Aorta (tissue), 5 donors: ENCODE results near the gene FHIT. TPM values are rescaled to one million over a fixed set of nuclear protein-coding genes. Genes with fewer than 3 reads are reported as not detected.

Experiments used
- ATAC-seq: fragments of 200-7000 bp; cut with Tn5 transposase; one replicate; pipeline ENCODE4 v1.9.1; 2022; ENCODE audit warnings: moderate library complexity; ENCODE audit not compliant: low FRiP score
- DNase-seq, 2 donors: peaks; one replicate each; pipeline ENCODE4 v3.0.0-alpha.2; 2020
- H3K27ac ChIP-seq, 2 donors: one replicate each; pipeline ENCODE4 v1.5.1; 2013; ENCODE audit warnings: low read length in 2 of 2, mild to moderate bottlenecking in 2 of 2, moderate library complexity in 2 of 2, control low read depth in 1 of 2, inconsistent platforms in 1 of 2, low read depth in 1 of 2
- H3K27me3 ChIP-seq, 2 donors: one replicate each; pipeline ENCODE4 v1.6.1; 2013; ENCODE audit warnings: control low read depth in 1 of 2, low read length in 1 of 2, mild to moderate bottlenecking in 1 of 2, moderate library complexity in 1 of 2; ENCODE audit not compliant: insufficient read depth in 2 of 2, control insufficient read depth in 1 of 2
- H3K36me3 ChIP-seq, 2 donors: one replicate each; pipeline ENCODE4 v1.6.1; 2013; ENCODE audit warnings: control low read depth in 1 of 2, low read length in 1 of 2, mild to moderate bottlenecking in 1 of 2; ENCODE audit not compliant: insufficient read depth in 2 of 2, control insufficient read depth in 1 of 2
- H3K4me1 ChIP-seq, 2 donors: one replicate each; pipeline ENCODE4 v1.6.1; 2013; ENCODE audit warnings: low read length in 2 of 2, control low read depth in 1 of 2, mild to moderate bottlenecking in 1 of 2, moderate library complexity in 1 of 2; ENCODE audit not compliant: insufficient read depth in 2 of 2, control insufficient read depth in 1 of 2
- H3K4me3 ChIP-seq, 2 donors: one replicate each; pipeline ENCODE4 v1.5.1; 2013; ENCODE audit warnings: low read length in 2 of 2, control low read depth in 1 of 2, mild to moderate bottlenecking in 1 of 2
- H3K9me3 ChIP-seq: one replicate; pipeline ENCODE4 v1.6.1; 2013; ENCODE audit warnings: mild to moderate bottlenecking, low read length; ENCODE audit not compliant: control insufficient read depth
- WGBS, 2 donors: extraction: QIAGEN DNeasy Blood & Tissue Kit; methylation state at CpG; one replicate each; pipeline ENCODE4 v1.1.7; 2013; 5-methylcytosine and 5-hydroxymethylcytosine counted together
- intact Hi-C, 2 donors: fragments of 100-400 bp; cut with DNase I; formaldehyde crosslinking; loops; one replicate each; pipeline versions ENCODE4 v1.14.2 to v1.15.0; 2022
- polyA plus RNA-seq, 2 donors: library from polyadenylated mRNA; stranded (reverse); fragments of 200-250 nt; gene quantifications; one replicate each; pipeline ENCODE4 v1.2.3, GENCODE V29; 2013
- total RNA-seq, 2 donors: library from RNA; stranded (reverse); fragmentation: NEBNext Ultra II Directional; extraction: Animal tissue kit (Norgen Biotek cat#: 25700); gene quantifications; one replicate each; pipeline ENCODE4 v1.2.1, GENCODE V29; 2021
- donor health status: healthy with polysubstance abuse.
- donor health status: Bipolar disorder and iron deficiency.
- donor health status: DM: no; HTN: no; CAD: no.
- donor health status: DM: no; HTN: no; CAD: no.
- donor health status: DM: yes; HTN: yes; CAD: no.

Gene FHIT
- total and polyA plus RNA-seq, 4 donors: 1.1 to 9.2 (median 3.0) TPM

GRCh38 chr3:59817511-59817910 lies 1433.7 kb downstream of the FHIT start:
- no peaks in the 10 kb centered on the region for H3K36me3 ChIP-seq
- no peak overlapping the region for H3K27ac ChIP-seq
- no peak for DNase-seq
- no peak overlapping the region for H3K4me3 ChIP-seq
- 68 to 70% methylated on average over 4 of the region's 4 CpGs for WGBS, 2 donors
- no peaks in the 10 kb centered on the region for H3K27me3 ChIP-seq
- intact Hi-C loops: no loop called here
- no peaks in the 10 kb centered on the region for H3K9me3 ChIP-seq
- H3K4me1 ChIP-seq: peaks cover 0 to 3% of the 10 kb centered on the region in 2 donors
- ATAC-seq: no peak

- no peaks in the 10 kb centered on the region for H3K36me3 ChIP-seq
- intact Hi-C loops: no loop called here
- no peaks in the 10 kb centered on the region for H3K9me3 ChIP-seq
- no peak overlapping the region for H3K4me3 ChIP-seq
- H3K27ac ChIP-seq: no peak overlapping the region
- H3K4me1 ChIP-seq: peaks cover 3 to 6% of the 10 kb centered on the region in 2 donors
- 88 to 98% methylated on average over 1 of the region's 1 CpG for WGBS, 2 donors
- no peaks in the 10 kb centered on the region for H3K27me3 ChIP-seq
- ATAC-seq: no peak
- no peak for DNase-seq
These were observed 1434.9 kb downstream of the FHIT start for GRCh38 chr3:59816312-59816711.

GRCh38 chr3:59813148-59813538 lies 1438.1 kb downstream of the FHIT start:
- 15 to 19% methylated on average over 7 of the region's 7 CpGs for WGBS, 2 donors
- no peak overlapping the region for H3K4me3 ChIP-seq
- H3K27ac ChIP-seq: no peak overlapping the region
- DNase-seq (no peak), ATAC-seq (no peak)
- intact Hi-C loops: no loop called here
- H3K4me1 ChIP-seq: peaks cover 6 to 8% of the 10 kb centered on the region in 2 donors
- no peaks in the 10 kb centered on the region for H3K36me3 ChIP-seq
- H3K27me3 ChIP-seq: no peaks in the 10 kb centered on the region
- no peaks in the 10 kb centered on the region for H3K9me3 ChIP-seq

GRCh38 chr3:59812237-59813147 lies 1438.8 kb downstream of the FHIT start:
- DNase-seq: no peak
- H3K36me3 ChIP-seq: no peaks in the 10 kb centered on the region
- 89 to 90% methylated on average over 11 of the region's 11 CpGs for WGBS, 2 donors
- ATAC-seq: no peak
- H3K4me1 ChIP-seq: peaks cover 3 to 8% of the 10 kb centered on the region in 2 donors
- H3K27me3 ChIP-seq: no peaks in the 10 kb centered on the region
- intact Hi-C loops: no loop called here
- H3K9me3 ChIP-seq: no peaks in the 10 kb centered on the region
- no peak overlapping the region for H3K4me3 ChIP-seq
- H3K27ac ChIP-seq: no peak overlapping the region

- H3K4me3 ChIP-seq: no peak overlapping the region
- WGBS, 2 donors: 6 to 7% methylated on average over 2 of the region's 2 CpGs
- no peaks in the 10 kb centered on the region for H3K36me3 ChIP-seq
- H3K27me3 ChIP-seq: no peaks in the 10 kb centered on the region
- intact Hi-C loops: no loop called here
- DNase-seq: no peak
- H3K9me3 ChIP-seq: no peaks in the 10 kb centered on the region
- peak overlapping the region in 1 of 2 donors; percentile 48 for H3K27ac ChIP-seq
- ATAC-seq: no peak
- peaks cover 3 to 8% of the 10 kb centered on the region in 2 donors for H3K4me1 ChIP-seq
These were observed 1440.1 kb downstream of the FHIT start for GRCh38 chr3:59811160-59811559.

GRCh38 chr3:59810606-59811005 lies 1440.6 kb downstream of the FHIT start:
- no peak for ATAC-seq
- no peaks in the 10 kb centered on the region for H3K27me3 ChIP-seq
- no peak overlapping the region for H3K4me3 ChIP-seq
- no peak overlapping the region for H3K27ac ChIP-seq
- no peak for DNase-seq
- H3K9me3 ChIP-seq: no peaks in the 10 kb centered on the region
- no peaks in the 10 kb centered on the region for H3K36me3 ChIP-seq
- WGBS, 2 donors: 45 to 47% methylated on average over 2 of the region's 2 CpGs
- H3K4me1 ChIP-seq: peaks cover 3 to 8% of the 10 kb centered on the region in 2 donors
- intact Hi-C loops: no loop called here

GRCh38 chr3:59809710-59810444 lies 1441.4 kb downstream of the FHIT start:
- Histone ChIP-seq H3K4me1 (peaks cover 3 to 8% of the 10 kb centered on the region in 2 donors), H3K27ac (no peak overlapping the region), H3K4me3 (no peak overlapping the region), H3K9me3 (no peaks in the 10 kb centered on the region), H3K36me3 (no peaks in the 10 kb centered on the region), H3K27me3 (no peaks in the 10 kb centered on the region)
- DNase-seq (no peak), ATAC-seq (no peak)
- intact Hi-C loops: no loop called here
- 92 to 93% methylated on average over 8 of the region's 8 CpGs for WGBS, 2 donors

GRCh38 chr3:59809016-59809415 lies 1442.2 kb downstream of the FHIT start:
- ATAC-seq (no peak), DNase-seq (no peak)
- intact Hi-C loops: no loop called here
- Histone ChIP-seq H3K27ac (no peak overlapping the region), H3K4me1 (peaks cover 3 to 8% of the 10 kb centered on the region in 2 donors), H3K27me3 (no peaks in the 10 kb centered on the region), H3K4me3 (no peak overlapping the region), H3K36me3 (no peaks in the 10 kb centered on the region), H3K9me3 (peaks cover 1% of the 10 kb centered on the region)
- 74 to 77% methylated on average over 4 of the region's 4 CpGs for whole genome bisulfite sequencing, 2 donors
